GM18873 (cell line): ENCODE measurements around the gene ZNF560.

ENCODE experiments used
- ATAC-seq: cut with Tn5 transposase; IDR thresholded peaks from one replicate; pipeline ENCODE4 v1.9.1; 2021; ENCODE audit warnings: mild to moderate bottlenecking, moderate library complexity, moderate number of reproducible peaks; ENCODE audit not compliant: unreplicated experiment, low FRiP score

ZNF560 gene

DNA sequence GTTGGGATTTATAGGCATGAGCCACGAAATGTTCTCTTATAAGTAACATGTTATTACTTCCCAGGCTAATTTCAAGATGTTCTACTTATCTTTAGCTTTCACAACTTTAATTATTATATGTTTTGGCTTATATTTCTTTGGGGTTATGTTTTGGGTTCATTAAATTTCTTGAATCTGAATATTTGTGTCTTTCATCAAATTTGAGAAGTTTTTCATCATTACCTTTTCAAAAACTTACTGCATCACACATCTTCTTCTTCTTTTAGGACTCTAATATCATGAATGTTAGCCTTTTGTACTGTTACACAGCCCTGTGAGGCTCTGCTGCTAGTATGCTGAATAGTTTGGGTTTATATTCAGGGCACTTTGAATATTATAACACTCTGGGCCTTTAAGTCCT, 53.4 kb downstream of the ZNF560 start:
- no peak for ATAC-seq

DNA sequence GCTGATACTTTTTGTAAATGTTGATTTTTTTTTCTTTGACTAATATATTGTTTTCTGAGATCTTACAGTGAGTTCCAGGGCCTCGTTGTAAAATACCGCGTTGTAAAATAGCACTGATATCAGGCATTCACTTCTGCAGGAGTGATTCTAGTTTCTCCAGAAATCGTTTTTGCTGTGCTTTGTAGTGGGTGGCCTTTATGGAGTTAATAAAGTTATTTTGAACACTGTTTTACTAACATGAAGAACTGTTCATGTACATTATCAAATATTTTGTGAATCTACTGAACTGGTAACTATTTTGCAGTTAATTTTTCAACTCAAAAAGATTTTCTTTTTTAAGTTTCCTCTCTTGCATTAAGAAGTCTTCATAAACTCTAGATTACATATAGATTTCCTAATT, 62.1 kb downstream of the ZNF560 start:
- no peak for ATAC-seq

DNA sequence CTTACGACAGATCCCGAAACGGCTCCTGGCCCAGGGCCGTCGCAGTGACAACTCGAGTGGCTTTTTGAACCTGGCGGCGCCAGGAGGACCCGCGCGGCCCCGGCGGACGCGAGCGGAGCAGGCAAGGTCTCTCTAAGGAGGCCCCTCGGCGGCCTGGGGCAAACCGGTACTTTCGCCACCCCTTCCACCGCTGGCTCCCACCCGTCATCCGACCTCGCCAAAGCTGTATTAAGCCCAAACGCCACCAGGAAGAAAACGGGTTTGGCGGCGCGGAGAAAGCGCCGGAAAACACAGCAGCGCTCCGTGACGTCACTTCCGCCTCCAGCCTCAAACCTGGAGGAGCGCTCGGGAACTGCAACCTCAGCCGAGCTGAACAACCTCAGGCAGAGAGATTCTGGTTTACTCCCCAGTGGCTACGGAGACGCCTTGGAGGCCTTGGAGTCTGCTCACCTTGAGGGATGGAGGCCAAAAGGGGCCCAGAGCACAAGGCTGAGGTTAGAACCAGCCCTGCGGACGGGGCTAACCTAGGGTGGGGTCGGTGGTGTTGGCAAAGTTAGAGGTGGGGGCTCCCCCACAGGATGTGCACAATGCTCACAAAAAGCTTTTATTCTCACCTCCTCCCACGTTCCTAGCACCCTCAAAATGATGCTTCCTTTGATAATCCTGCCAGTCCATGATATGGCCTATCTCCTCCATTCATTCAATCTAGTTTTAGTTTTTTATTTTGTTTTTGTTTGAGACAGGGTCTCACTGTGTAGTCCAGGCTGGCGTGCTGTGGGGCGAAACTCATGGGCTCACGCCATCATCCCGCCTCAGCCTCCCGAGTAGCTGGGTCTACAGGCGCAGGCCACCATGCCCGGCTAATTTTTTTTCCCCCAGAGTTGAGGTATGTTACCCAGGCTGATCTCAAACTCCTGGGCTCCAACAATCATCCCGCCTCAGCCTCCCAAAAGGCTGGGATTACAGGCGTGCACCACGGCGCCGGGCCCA, 62.8 kb downstream of the ZNF560 start, which contains the start of gene ZNF266:
TSS of gene ZNF266 (minus strand) at position 295 of the 990 bp plus-strand sequence. CDS start 15,484 bp downstream, outside the sequence.
- peak; percentile 80 for ATAC-seq

DNA sequence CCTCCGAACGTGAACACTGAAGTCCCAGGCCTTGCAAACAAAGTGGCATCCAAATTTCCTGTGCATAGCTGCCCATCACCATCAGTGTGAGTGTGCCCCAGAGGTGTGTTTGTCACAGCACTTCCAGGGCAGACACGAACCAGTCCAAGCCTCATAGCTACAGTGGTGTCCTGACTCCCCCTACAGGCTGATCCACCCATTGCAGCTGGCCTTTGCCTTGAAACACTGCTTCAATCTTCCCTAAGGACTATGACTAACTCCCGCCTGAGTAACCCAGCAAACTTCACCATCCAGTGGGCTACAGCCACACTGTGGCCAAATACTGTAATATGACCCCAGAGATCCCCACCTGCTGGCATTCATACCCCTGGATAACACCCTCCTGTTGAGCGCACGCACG, 66.9 kb downstream of the ZNF560 start:
- ATAC-seq = no peak

DNA sequence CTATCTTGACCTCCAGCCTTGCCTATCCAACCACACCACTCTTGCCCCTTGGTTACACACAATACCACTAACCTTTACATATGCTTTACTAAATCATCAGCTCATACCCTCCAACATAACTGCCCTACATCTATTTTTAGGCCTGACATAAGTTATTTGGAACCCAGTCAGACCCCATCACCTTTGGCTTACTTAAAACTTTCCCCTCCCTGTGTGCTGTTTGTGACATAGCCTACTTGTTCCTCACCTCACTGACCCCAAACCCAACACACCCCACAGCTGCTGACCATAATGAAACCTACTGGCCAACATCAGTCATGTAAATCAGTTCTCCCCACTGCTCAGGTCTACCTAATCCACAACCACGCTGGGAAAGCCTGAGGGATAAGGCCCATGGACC, 68.0 kb downstream of the ZNF560 start:
- ATAC-seq = no peak

DNA sequence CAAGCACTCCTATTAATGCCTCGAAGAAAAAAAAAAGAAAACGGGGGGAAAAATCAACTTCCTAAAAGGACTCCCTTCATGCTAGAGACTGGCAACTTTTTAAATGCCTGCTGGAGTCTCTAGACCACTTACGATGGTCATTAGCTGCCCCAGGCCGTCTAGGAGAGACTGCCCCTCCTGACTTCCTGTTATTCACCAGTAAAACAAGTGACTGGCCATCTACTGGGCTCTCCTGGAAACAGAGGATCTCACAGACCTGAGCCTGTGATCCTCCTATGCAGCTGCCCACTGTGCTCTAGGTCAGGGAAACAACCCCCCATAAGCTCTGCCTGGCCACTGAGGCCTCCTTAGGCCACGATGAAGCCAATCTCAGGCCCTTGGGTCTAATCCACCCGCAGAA, 70.5 kb downstream of the ZNF560 start:
- ATAC-seq = no peak
